GM21367 (cell line): Measurements from ENCODE around the gene VPS37C.
"Not testable (repeated sequence)": the region's sequence is repeated elsewhere in the genome, so short reads cannot be mapped to it uniquely, and the experiment has no call there.

Source experiments
- ATAC-seq: cut with Tn5 transposase; IDR thresholded peaks from one replicate; pipeline ENCODE4 v1.9.1; 2021; ENCODE audit not compliant: unreplicated experiment

VPS37C gene

DNA sequence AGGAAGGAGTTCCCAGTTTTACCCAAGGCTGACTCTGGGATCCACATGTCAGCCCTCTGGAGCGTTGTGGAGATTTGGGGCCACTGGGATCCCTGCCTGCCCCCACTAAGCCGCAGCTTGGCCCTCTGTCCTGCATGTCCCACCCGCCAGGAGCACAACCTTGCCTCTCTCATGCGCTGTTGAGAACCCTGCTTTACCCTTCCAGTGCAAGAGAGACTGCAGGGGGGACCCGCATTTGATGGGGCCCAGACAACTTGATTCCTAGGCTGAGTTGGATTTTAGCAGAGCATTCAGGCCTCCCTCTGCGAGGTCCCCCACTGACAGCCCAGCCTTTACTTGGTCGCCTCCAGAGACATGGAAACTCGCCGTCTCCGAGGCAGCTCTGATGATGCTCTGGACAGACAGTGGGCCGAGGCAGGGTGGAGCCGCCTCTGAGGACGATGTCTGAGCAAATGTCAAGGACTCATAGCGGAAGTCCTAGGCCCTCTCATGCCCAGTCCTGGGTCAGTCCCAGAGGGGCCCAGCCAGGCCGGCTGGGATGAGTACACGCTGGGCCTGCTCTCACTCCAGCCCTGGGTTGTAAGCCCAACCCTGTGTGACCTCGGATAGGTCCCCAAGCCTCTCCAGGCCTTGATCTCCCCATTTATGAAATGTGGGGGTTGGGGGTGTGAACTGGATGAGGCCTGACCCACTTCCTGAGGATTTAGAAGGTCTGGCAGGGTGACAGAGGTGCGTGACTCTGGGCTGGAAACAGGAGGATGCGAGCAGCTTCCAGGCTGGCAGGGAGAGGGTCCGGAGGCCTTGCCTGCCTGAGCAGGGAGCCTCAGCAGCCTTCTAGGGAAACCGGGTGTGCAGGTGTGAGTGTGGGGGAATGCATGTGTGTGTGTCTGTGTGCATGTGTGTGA lies 58.3 kb downstream of the VPS37C start:
- ATAC-seq: no peak

GRCh38 chr11:61098778-61099177 lies 62.4 kb downstream of the VPS37C start:
- no peak for ATAC-seq

- not testable (repeated sequence) for ATAC-seq
Measured at GRCh38 chr11:61098261-61098660, 63.0 kb downstream of the VPS37C start.

DNA sequence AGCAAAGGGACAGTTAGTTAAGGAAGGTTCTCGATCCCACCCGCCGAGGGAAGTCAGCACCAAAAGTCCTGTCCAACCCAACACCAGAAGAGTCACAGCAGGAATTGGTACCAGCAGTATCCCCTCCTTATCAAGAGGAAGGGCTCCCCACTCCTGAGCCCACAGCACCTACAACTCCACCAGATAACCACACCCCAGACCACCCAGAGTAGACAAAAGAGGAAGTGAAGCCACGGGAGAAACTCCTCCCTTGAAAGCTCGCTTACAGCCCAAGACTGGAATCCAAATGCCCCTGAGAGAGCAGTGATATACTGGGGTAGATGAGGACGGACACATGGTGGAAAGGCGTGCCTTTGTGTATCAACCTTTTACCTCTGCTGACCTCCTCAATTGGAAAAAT lies 66.2 kb downstream of the VPS37C start:
- ATAC-seq: no peak

DNA sequence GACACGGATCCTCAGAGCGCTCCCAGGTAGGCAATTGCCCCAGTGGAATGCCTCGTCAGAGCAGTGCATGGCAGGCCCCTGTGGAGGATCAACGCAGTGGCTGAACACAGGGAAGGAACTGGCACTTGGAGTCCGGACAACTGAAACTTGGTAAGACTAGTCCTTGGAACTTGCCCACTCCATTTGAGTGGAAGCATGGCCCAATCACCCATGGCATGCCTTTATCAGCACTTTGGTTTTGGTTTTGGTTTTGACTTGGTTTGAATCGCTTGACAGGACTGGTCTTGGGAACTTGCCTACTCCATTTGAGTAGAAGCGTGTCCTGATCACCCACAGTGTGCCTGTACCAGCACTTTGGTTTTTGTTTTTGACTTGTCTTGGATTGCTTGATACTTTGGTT lies 67.1 kb downstream of the VPS37C start:
- not testable (repeated sequence) for ATAC-seq

GRCh38 chr11:61092908-61093763 lies 68.1 kb downstream of the VPS37C start:
- no peak for ATAC-seq

GRCh38 chr11:61092280-61092766 lies 68.9 kb downstream of the VPS37C start:
- no peak for ATAC-seq

DNA sequence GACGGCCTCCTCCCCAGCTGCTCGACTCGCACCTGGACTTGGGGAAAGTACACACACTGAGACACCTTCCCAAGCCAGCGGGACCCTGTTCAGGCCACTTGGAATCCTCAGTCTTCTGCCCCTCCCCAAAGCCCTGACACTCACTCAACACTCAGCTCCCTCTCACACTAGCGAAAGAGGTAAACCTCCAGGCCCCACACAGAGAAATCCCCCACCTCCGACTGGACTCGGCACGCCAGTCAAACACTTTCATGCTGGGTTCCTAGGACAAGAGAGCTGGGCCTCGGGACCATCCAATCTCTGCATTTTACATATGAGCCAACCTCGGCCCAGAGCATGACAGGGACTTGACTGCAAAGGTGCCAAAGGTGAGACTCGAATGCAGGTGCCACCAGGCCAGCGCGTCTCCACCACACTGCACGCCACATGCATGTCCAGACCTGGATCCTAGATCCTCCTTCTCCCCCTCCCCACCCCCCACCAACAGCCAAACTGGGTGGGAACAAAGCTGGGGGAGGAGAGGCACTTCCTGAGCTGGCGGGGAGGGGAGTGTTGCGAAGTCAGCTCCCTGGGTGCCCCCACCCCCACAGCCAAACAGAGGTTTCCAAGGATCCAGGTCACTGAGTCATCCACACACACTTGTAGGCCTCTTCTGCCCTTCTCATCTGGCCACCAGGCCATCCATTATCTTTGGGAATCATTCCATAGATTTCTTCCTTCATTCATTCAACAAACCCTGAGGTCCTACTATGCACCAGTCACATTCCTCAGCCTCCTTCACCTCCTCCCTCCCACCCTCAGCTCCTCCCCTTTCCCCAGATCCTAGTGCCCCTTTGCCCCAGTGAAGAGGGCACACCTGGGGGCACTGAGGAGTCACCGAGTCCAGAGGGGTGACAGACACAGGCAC lies 69.6 kb downstream of the VPS37C start:
- ATAC-seq: no peak

DNA sequence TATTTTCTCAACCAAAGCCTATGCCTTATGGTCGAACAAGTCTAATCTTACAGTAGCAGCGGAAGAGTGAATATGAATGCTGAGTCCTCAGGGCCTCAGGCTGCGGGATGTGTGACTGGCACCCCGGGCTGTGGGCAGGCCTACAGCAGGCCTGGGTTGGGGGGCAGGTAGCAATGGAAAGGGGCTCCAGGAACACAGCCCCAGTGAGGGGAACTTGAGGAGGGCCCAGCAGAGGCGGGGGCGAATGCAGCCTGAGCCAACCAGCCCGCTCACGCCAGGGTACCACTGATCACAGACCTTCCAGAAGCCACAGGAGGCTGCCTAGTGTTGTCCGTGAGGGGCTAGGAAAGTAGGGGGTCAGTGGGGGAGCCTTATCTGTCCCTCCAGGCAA lies 70.2 kb downstream of the VPS37C start:
- ATAC-seq: no peak

DNA sequence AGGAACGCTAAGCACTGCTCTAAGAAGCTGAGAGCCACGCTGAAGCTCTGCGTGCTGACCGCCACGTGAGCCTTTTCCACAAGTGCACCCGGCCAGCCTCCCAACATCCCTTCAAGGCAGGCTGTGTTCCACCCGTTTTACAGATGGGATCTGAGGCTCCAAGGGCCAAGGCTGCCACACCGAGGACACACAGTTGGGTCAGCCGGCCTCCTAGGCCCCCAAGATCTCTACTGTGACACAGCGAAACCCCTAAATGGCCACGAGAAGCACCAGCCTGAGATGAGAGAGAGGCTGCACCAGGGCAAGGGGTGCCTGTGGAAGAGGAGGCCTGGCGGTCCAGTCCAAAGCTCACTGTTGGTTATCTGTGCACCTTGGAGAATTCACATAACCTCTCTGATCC lies 70.7 kb downstream of the VPS37C start:
- ATAC-seq: no peak

DNA sequence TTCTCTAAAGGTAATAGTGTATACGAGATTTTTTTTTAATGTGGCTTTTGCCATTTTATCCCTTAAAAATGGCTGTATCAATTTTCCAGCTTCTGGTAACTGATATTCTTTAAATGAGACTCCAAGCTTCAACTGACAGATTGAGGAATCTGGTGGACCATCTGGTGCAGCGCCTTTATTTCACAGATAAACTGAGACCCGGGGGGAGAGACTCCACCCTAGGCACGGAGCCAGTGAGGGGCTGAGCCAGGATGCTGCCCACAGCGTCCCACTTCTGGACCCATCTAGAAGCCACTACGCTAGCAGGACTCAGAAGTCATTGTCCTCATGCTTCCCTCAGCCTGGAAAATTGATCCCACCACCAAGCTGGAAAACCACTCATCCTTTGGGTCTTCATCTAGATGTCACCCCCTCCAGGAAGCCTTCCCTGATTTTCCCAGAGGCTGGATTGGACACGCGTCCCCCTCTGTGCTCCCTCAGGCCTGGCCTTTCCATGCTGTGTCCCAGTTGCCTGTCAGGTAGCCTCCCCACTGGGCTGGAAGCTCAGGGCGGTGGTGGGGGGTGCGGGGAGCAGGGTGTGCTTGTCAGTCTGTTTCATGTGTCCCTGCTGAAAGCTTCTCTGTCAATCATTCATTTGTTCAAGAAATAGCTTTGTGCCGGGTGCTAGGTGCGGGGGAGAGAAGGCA lies 71.3 kb downstream of the VPS37C start:
- ATAC-seq: no peak

- no peak for ATAC-seq
Measured at GRCh38 chr11:61087426-61088119, 73.7 kb downstream of the VPS37C start.

- ATAC-seq: no peak
Measured at GRCh38 chr11:61083601-61084147, 77.6 kb downstream of the VPS37C start.

DNA sequence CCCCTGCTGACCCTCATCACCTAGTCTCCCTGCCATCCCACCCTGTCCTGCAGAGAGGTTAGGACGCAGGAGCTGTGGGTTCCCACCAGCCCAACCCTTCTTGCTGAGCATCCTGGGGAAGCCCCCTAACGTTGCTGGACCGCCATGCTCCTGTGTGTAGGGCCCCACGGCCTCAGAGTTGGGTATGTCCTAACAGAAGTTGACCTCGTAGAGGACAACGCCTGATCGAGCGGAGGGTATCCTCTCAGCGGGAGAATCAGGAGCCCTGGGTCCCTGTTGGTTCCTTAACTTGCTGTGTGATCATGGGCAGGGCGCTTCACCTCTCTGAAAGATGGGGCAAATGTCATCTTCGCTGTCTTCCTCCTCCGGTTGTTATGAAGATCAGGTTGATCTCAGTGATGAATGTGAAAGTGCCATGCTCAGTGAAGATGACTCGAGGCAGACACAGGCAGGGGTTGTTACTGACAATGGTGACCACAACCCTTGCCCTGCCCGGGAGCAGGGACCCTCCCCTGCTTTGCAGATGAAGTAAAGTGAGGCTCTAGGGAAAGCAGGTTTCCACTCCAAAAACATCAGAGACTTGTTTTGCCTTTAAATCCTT lies 78.2 kb downstream of the VPS37C start:
- no peak for ATAC-seq

- ATAC-seq: no peak
Measured at GRCh38 chr11:61082062-61082870, 79.0 kb downstream of the VPS37C start.

GRCh38 chr11:61080986-61081590 lies 80.1 kb downstream of the VPS37C start:
- no peak for ATAC-seq

DNA sequence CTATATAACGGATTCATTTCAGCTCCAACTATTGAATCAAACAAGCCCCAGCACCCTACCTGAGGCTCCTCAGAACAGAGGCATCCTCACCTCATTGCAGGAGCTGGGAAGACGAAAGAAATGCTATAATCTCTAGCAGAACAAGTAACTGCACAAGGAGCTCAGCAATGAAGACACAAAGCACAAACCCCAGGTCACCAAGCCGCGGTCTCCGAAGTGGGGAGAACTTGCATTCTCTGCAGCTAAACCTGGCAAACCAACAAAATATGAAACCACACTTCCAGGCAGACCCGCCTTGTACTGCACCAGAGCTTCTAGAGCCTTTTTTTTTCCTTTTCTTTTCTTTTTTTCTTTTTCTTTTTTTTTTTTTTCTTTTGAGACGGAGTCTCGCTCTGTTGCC lies 80.7 kb downstream of the VPS37C start:
- no peak for ATAC-seq
